Activated CD4-positive, alpha-beta T cell treated with anti-CD3 and anti-CD28 coated beads for 36 hours (primary cell): ENCODE measurements around the gene NDUFS8. TPM values are rescaled to one million over a fixed set of nuclear protein-coding genes. Genes with fewer than 3 reads are reported as not detected.

Experiments
- ATAC-seq: fragments of 200-7000 bp; cut with Tn5 transposase; one replicate; pipeline ENCODE4 v1.10.0; 2021; ENCODE audit warnings: mild to moderate bottlenecking, moderate library complexity
- CTCF ChIA-PET: fragments of 350-600 bp; sonication (Branson Sonifier 250); formaldehyde crosslinking; loops from one replicate; lab custom pipeline; 2021; ENCODE audit warnings: antibody characterized with exemption; lab: Charles Lee
- POLR2A ChIA-PET: fragments of 350-600 bp; sonication (Branson Sonifier 250); formaldehyde crosslinking; loops from one replicate; lab custom pipeline; 2021; ENCODE audit warnings: antibody characterized with exemption, inconsistent platforms; lab: Charles Lee
- DNase-seq: peaks from one replicate; pipeline ENCODE4 v3.0.0-alpha.2; 2020
- H3K27ac Mint-ChIP-seq: one replicate; pipeline ENCODE4 v1.8.0; 2021; ENCODE audit warnings: mixed read lengths
- H3K27me3 Mint-ChIP-seq: one replicate; pipeline ENCODE4 v1.8.0; 2021; ENCODE audit warnings: mixed read lengths
- H3K36me3 Mint-ChIP-seq: one replicate; pipeline ENCODE4 v1.8.0; 2021; ENCODE audit warnings: low read depth, mixed read lengths
- H3K4me1 Mint-ChIP-seq: one replicate; pipeline ENCODE4 v1.8.0; 2021; ENCODE audit warnings: mixed read lengths
- H3K4me3 Mint-ChIP-seq: one replicate; pipeline ENCODE4 v1.8.0; 2021; ENCODE audit warnings: mild to moderate bottlenecking, moderate library complexity, mixed read lengths
- H3K9me3 Mint-ChIP-seq: one replicate; pipeline ENCODE4 v1.8.0; 2021; ENCODE audit warnings: low read depth, mixed read lengths
- intact Hi-C, 2 experiments: fragments of 100-400 bp; cut with DNase I in 1 of 2; cut with micrococcal nuclease in 1 of 2; formaldehyde crosslinking; loops; one replicate each; pipeline versions ENCODE4 v1.14.2 to v1.15.1; 2022 to 2024; cut with DNase I, micrococcal nuclease
- microRNA-seq: library from miRNA; unstranded; fragments of <30 nt; microRNA quantifications from one replicate; pipeline ENCODE4 v1.2.0, GENCODE V29; 2021; ENCODE audit warnings: borderline replicate concordance
- total RNA-seq, 2 experiments: library from RNA; stranded (reverse); gene quantifications; one replicate each; pipeline ENCODE4 v1.2.3, GENCODE V29; 2021

NDUFS8 gene
- total RNA-seq, 2 experiments from 2014 or later, result 108 to 113 TPM

- DNase-seq (no peak), ATAC-seq (no peak)
- Mint-ChIP-seq H3K27ac (no peak overlapping the region), H3K27me3 (no peaks in the 10 kb centered on the region), H3K36me3 (peaks cover 3% of the 10 kb centered on the region), H3K4me3 (no peak overlapping the region), H3K4me1 (no peaks in the 10 kb centered on the region), H3K9me3 (no peaks in the 10 kb centered on the region)
- ChIA-PET POLR2A (no interaction called here), CTCF (interaction anchor here (0.6 kb wide), 1 partner anchor 215 kb away, joined by 3 read pairs; no protein-coding TSS in a partner anchor)
- intact Hi-C loops, result no loop called here
Observed at GRCh38 chr11:68082481-68082880, 52.0 kb downstream of the NDUFS8 start.

- ATAC-seq (no peak), DNase-seq (no peak)
- ChIA-PET CTCF (no interaction called here), POLR2A (no interaction called here)
- H3K27me3 Mint-ChIP-seq, result no peaks in the 10 kb centered on the region
- peaks cover 3% of the 10 kb centered on the region for H3K36me3 Mint-ChIP-seq
- H3K4me1 Mint-ChIP-seq, result no peaks in the 10 kb centered on the region
- no peaks in the 10 kb centered on the region for H3K9me3 Mint-ChIP-seq
- H3K4me3 Mint-ChIP-seq, result no peak overlapping the region
- H3K27ac Mint-ChIP-seq, result no peak overlapping the region
- intact Hi-C loops, result no loop called here
Observed at GRCh38 chr11:68083517-68083916, 53.0 kb downstream of the NDUFS8 start.

Small RNA genes lying within 50 kb of the gene (microRNA-seq; reads per million reads assigned to microRNA genes)
- gene MIR4691 (not detected), gene MIR6753 (not detected), gene MIR7113 (2.1 reads per million)

Other genes with a start within 250 kb of the NDUFS8 start
- 10 to 100 TPM; 16.3 to 16.7 TPM for gene UNC93B1, start 26.6 kb upstream of the NDUFS8 start, total RNA-seq
- gene ALDH3B1, start 20.4 kb upstream of the NDUFS8 start, total RNA-seq, result not detected
- gene TCIRG1, start 8.3 kb downstream of the NDUFS8 start, total RNA-seq, result 100 to 1,000 TPM; 117 to 151 TPM
- gene CHKA, start 90.7 kb downstream of the NDUFS8 start, total RNA-seq, result 1 to 10 TPM; 5.5 to 7.5 TPM
- 10 to 100 TPM; 22.9 to 23.1 TPM for gene KMT5B, start 182.6 kb downstream of the NDUFS8 start, total RNA-seq
- 10 to 100 TPM; 29.4 to 37.4 TPM for gene C11orf24, start 241.3 kb downstream of the NDUFS8 start, total RNA-seq